Left forelimb (tissue), 1 donor: ENCODE data around the gene AUNIP.

Source experiments
- DNase-seq: peaks from one replicate; pipeline ENCODE4 v3.0.0-alpha.2; 2018; ENCODE audit warnings: low spot score

Gene AUNIP

GRCh38 chr1:25858906-25859789 is at the start of gene AUNIP:
TSS of gene AUNIP (minus strand) at chr1:25859457. CDS start at chr1:25859357, 100 bp downstream.
- peak; percentile 90 for DNase-seq

- no peak for DNase-seq
Observed at GRCh38 chr1:25909040-25909439, 49.8 kb upstream of the AUNIP start.

GRCh38 chr1:25908161-25908560 is 48.9 kb upstream of the AUNIP start:
- no peak for DNase-seq

- DNase-seq: no peak
Observed at GRCh38 chr1:25907601-25908000, 48.3 kb upstream of the AUNIP start.

GRCh38 chr1:25906644-25907300 is 47.5 kb upstream of the AUNIP start:
- no peak for DNase-seq

- peak; percentile 95 for DNase-seq
Observed at GRCh38 chr1:25905680-25906643, 46.7 kb upstream of the AUNIP start, which contains the start of gene STMN1. TSS of gene STMN1 (minus strand) at chr1:25906419. CDS start at chr1:25904676, 1,743 bp downstream.

- DNase-seq: peak; percentile 98
Observed at GRCh38 chr1:25904943-25905679, 45.9 kb upstream of the AUNIP start.

- no peak for DNase-seq
Observed at GRCh38 chr1:25903986-25904385, 44.7 kb upstream of the AUNIP start.

GRCh38 chr1:25902462-25902861 is 43.2 kb upstream of the AUNIP start:
- DNase-seq: no peak

GRCh38 chr1:25900219-25900618 is 41.0 kb upstream of the AUNIP start:
- DNase-seq: no peak

- no peak for DNase-seq
Observed at GRCh38 chr1:25899792-25900191, 40.5 kb upstream of the AUNIP start.

- DNase-seq: no peak
Observed at GRCh38 chr1:25898223-25899015, 39.2 kb upstream of the AUNIP start.

- DNase-seq: no peak
Observed at GRCh38 chr1:25897754-25898153, 38.5 kb upstream of the AUNIP start.

GRCh38 chr1:25896266-25896665 is 37.0 kb upstream of the AUNIP start:
- DNase-seq: no peak

GRCh38 chr1:25895365-25895990 is 36.2 kb upstream of the AUNIP start:
- DNase-seq: peak; percentile 96

GRCh38 chr1:25893116-25893515 is 33.9 kb upstream of the AUNIP start:
- no peak for DNase-seq

- no peak for DNase-seq
Observed at GRCh38 chr1:25891606-25892005, 32.3 kb upstream of the AUNIP start.

GRCh38 chr1:25890239-25891034 is 31.2 kb upstream of the AUNIP start:
- no peak for DNase-seq

GRCh38 chr1:25889470-25889869 is 30.2 kb upstream of the AUNIP start:
- DNase-seq: no peak
